Heart left ventricle (tissue), 13 donors: Measurements from ENCODE around the gene MIA2.

Experiments used
- CTCF ChIP-seq, 12 donors: fragments of 200-600 bp; sonication (generic) in 4 of 12; IDR thresholded peaks; one replicate each; pipeline versions ENCODE4 v1.5.0 to v1.8.0; 2018 to 2022; ENCODE audit warnings: antibody characterized with exemption in 12 of 12, mild to moderate bottlenecking in 5 of 12
- POLR2A ChIP-seq, 2 donors: fragments of 450-650 bp; IDR thresholded peaks; one replicate each; pipeline ENCODE4 v1.6.1; 2017; ENCODE audit warnings: antibody characterized with exemption in 2 of 2, mild to moderate bottlenecking in 2 of 2, moderate library complexity in 2 of 2
- donor health status: ischemic (EF 13 %, LVEDD 7.1; RV severe dilation, severe dysfunction).
- donor health status: DM: no; HTN: yes; CAD: no.
- donor health status: DM: no; HTN: no; CAD: no.
- donor health status: ischemic (EF 25% LVEDD 6.9; RV normal size, moderate dysfunction).
- donor health status: ischemic (EF 25% LVEDD 5.7; RV mildly dilated, moderate dysfunction).
- donor health status: ischemic (EF 35%, LVEDD 5.7; RV mildly dilated, moderate dysfunction).
- donor health status: nonischemic (EF 11% LVEDD 7.7; RV severe dilation, severe dysfunction).
- donor health status: DM: yes; HTN: yes; CAD: no.
- donor health status: PGD.
- donor health status: ischemic (EF 29% LVEDD 5.4; RV normal size, mild dysfunction).
- donor health status: nonischemic (EF 23%, LVEDD 6.1; RV moderate dilation, normal function).

- TF ChIP-seq POLR2A (IDR thresholded peaks at IDR 0.05) (no peak), CTCF (IDR thresholded peaks at IDR 0.05) (no peak)
These were observed 13.5 kb downstream of the MIA2 start for GRCh38 chr14:39247256-39247655.
